GM18498 (cell line): Measurements from ENCODE around the gene TPSG1.
"Not testable (repeated sequence)": the region's sequence is repeated elsewhere in the genome, so short reads cannot be mapped to it uniquely, and the experiment has no call there.

Source experiments
- ATAC-seq: cut with Tn5 transposase; IDR thresholded peaks from one replicate; pipeline ENCODE4 v1.9.1; 2021; ENCODE audit warnings: mild to moderate bottlenecking, moderate library complexity; ENCODE audit not compliant: unreplicated experiment

Gene TPSG1

GRCh38 chr16:1225051-1225451 lies at the start of gene TPSG1:
Gene TPSG1 (minus strand): TSS chr16:1225268. CDS start chr16:1225252, 16 bp downstream.
- ATAC-seq = no peak

GRCh38 chr16:1274767-1275166 lies 49.7 kb upstream of the TPSG1 start:
- ATAC-seq = no peak

- ATAC-seq = no peak
These were observed 48.7 kb upstream of the TPSG1 start for GRCh38 chr16:1273816-1274215.

- ATAC-seq = no peak
These were observed 47.6 kb upstream of the TPSG1 start for GRCh38 chr16:1272453-1273198.

GRCh38 chr16:1271724-1272413 lies 46.8 kb upstream of the TPSG1 start:
- not testable (repeated sequence) for ATAC-seq

- no peak for ATAC-seq
These were observed 46.3 kb upstream of the TPSG1 start for GRCh38 chr16:1271380-1271723.

GRCh38 chr16:1269418-1269817 lies 44.4 kb upstream of the TPSG1 start:
- not testable (repeated sequence) for ATAC-seq

GRCh38 chr16:1265826-1266225 lies 40.8 kb upstream of the TPSG1 start:
- ATAC-seq = no peak

- ATAC-seq = no peak
These were observed 40.1 kb upstream of the TPSG1 start for GRCh38 chr16:1265090-1265630.

- ATAC-seq = no peak
These were observed 39.4 kb upstream of the TPSG1 start for GRCh38 chr16:1264345-1265089.

GRCh38 chr16:1263591-1264344 lies 38.7 kb upstream of the TPSG1 start:
- no peak for ATAC-seq

GRCh38 chr16:1262846-1263221 lies 37.8 kb upstream of the TPSG1 start:
- ATAC-seq = no peak

- ATAC-seq = no peak
These were observed 37.3 kb upstream of the TPSG1 start for GRCh38 chr16:1262210-1262845.

GRCh38 chr16:1261131-1261892 lies 36.2 kb upstream of the TPSG1 start:
- no peak for ATAC-seq

GRCh38 chr16:1260101-1260680 lies 35.1 kb upstream of the TPSG1 start:
- ATAC-seq = no peak

- no peak for ATAC-seq
These were observed 34.6 kb upstream of the TPSG1 start for GRCh38 chr16:1259760-1260068.

GRCh38 chr16:1258906-1259759 lies 34.1 kb upstream of the TPSG1 start:
- ATAC-seq = no peak

GRCh38 chr16:1258225-1258600 lies 33.1 kb upstream of the TPSG1 start:
- ATAC-seq = no peak
